BLaER1 treated with 17β-estradiol and CSF1 and Interleukin-3, amounts not matched to agents 10 nM and 100 nM (cell line): ENCODE results near the gene TCF19.

Experiments
- H3K27ac ChIP-seq, 11 experiments: shearing (Covaris generic); formaldehyde crosslinking; 2 replicates each; pipeline ENCODE4 v1.8.1; 2022
- H3K27me3 ChIP-seq, 11 experiments: shearing (Covaris generic); formaldehyde crosslinking; 2 replicates each; pipeline ENCODE4 v1.8.1; 2022
- H3K36me3 ChIP-seq, 11 experiments: shearing (Covaris generic); formaldehyde crosslinking; 2 replicates each; pipeline ENCODE4 v1.8.1; 2022
- H3K4me1 ChIP-seq, 10 experiments: shearing (Covaris generic); formaldehyde crosslinking; 2 replicates each; pipeline ENCODE4 v1.8.1; 2022
- H3K4me2 ChIP-seq, 11 experiments: shearing (Covaris generic); formaldehyde crosslinking; 2 replicates each; pipeline ENCODE4 v1.8.1; 2022
- H3K4me3 ChIP-seq, 10 experiments: shearing (Covaris generic); formaldehyde crosslinking; 2 replicates each; pipeline ENCODE4 v1.8.1; 2022
- H3K9ac ChIP-seq, 11 experiments: shearing (Covaris generic); formaldehyde crosslinking; 2 replicates each; pipeline ENCODE4 v1.8.1; 2022
- H3K9me3 ChIP-seq, 11 experiments: shearing (Covaris generic); formaldehyde crosslinking; replicated peaks in 1 of 11; 2 replicates each; pipeline ENCODE4 v1.8.1; 2022
- H4K20me1 ChIP-seq, 11 experiments: shearing (Covaris generic); formaldehyde crosslinking; 2 replicates each; pipeline ENCODE4 v1.8.1; 2022
- Cebpa-rat ChIP-seq, 11 experiments: shearing (Covaris generic); IDR thresholded peaks; 2 replicates each; pipeline ENCODE4 v1.8.1; 2022

TCF19 gene

GRCh38 chr6:31115941-31116560, 42.3 kb upstream of the TCF19 start:
- Histone ChIP-seq H3K36me3 (no peaks in the 10 kb centered on the region), H3K4me3 (no peak overlapping the region), H3K27me3 (no peaks in the 10 kb centered on the region), H3K4me1 (peaks cover 0 to 18% (median 0%) of the 10 kb centered on the region in 10 experiments; a peak in 6 of 20 replicates), H3K27ac (no peak overlapping the region), H3K9me3 (no peaks in the 10 kb centered on the region), H4K20me1 (peaks cover 0 to 3% (median 0%) of the 10 kb centered on the region in 11 experiments; a peak in 1 of 22 replicates), H3K9ac (no peak overlapping the region), H3K4me2 (peak overlapping the region in 3 of 11 experiments; percentile 24 to 52 (median 31); a peak in 2 of 22 replicates)
- no peak for TF ChIP-seq Cebpa-rat (IDR thresholded peaks at IDR 0.05)

GRCh38 chr6:31116661-31117385, 41.6 kb upstream of the TCF19 start:
- TF ChIP-seq Cebpa-rat (IDR thresholded peaks at IDR 0.05): no peak

GRCh38 chr6:31118178-31118577, 40.2 kb upstream of the TCF19 start:
- no peak overlapping the region for H3K4me3 ChIP-seq
- H3K4me2 ChIP-seq: no peak overlapping the region
- no peaks in the 10 kb centered on the region for H3K36me3 ChIP-seq
- no peak for TF ChIP-seq Cebpa-rat (IDR thresholded peaks at IDR 0.05)
- no peaks in the 10 kb centered on the region for H4K20me1 ChIP-seq
- no peaks in the 10 kb centered on the region for H3K27me3 ChIP-seq
- no peak overlapping the region for H3K9ac ChIP-seq
- H3K27ac ChIP-seq: no peak overlapping the region
- H3K4me1 ChIP-seq: peaks cover 13 to 29% (median 16%) of the 10 kb centered on the region in 10 experiments; a peak in 19 of 20 replicates
- no peaks in the 10 kb centered on the region for H3K9me3 ChIP-seq

More at GRCh38 chr6:31116661-31117385, 41.6 kb upstream of the TCF19 start:
- Histone ChIP-seq H3K4me1 (peaks cover under 1 to 18% (median 3%) of the 10 kb centered on the region in 10 experiments; a peak in 14 of 20 replicates), H3K4me3 (no peak overlapping the region), H3K4me2 (no peak overlapping the region), H3K9ac (no peak overlapping the region), H3K27me3 (no peaks in the 10 kb centered on the region), H3K9me3 (no peaks in the 10 kb centered on the region), H3K36me3 (no peaks in the 10 kb centered on the region), H3K27ac (no peak overlapping the region), H4K20me1 (peaks cover 0 to under 1% (median 0%) of the 10 kb centered on the region in 11 experiments; a peak in 1 of 22 replicates)

GRCh38 chr6:31120151-31120915, 38.1 kb upstream of the TCF19 start, which contains the start of gene CDSN:
TSS of gene CDSN (minus strand) at chr6:31120446. CDS start at chr6:31120419, 27 bp downstream.
- Histone ChIP-seq H3K9ac (no peak within 1 kb of the TSS), H3K27ac (peak within 1 kb of the TSS in 1 of 11 experiments; percentile 16; a peak in 1 of 22 replicates), H3K36me3 (no peaks in the 10 kb centered on the region), H3K27me3 (no peaks in the 10 kb centered on the region), H3K4me3 (no peak within 1 kb of the TSS), H3K9me3 (no peaks in the 10 kb centered on the region), H3K4me1 (peaks cover 20 to 28% (median 23%) of the 10 kb centered on the region in 10 experiments; a peak in 19 of 20 replicates), H4K20me1 (no peaks in the 10 kb centered on the region), H3K4me2 (no peak within 1 kb of the TSS)
- TF ChIP-seq Cebpa-rat (IDR thresholded peaks at IDR 0.05): no peak

- Histone ChIP-seq H3K9me3 (no peaks in the 10 kb centered on the region), H3K4me1 (peaks cover 24 to 32% (median 27%) of the 10 kb centered on the region in 10 experiments; a peak in 19 of 20 replicates), H3K36me3 (no peaks in the 10 kb centered on the region), H3K9ac (no peak overlapping the region), H3K27me3 (no peaks in the 10 kb centered on the region), H3K4me3 (no peak overlapping the region), H3K4me2 (0 out of 22 replicates have a peak overlapping the region, but pooled peaks of 1 of the 11 experiments have one; percentile 49), H3K27ac (peak overlapping the region in 1 of 11 experiments; percentile 16; a peak in 1 of 22 replicates), H4K20me1 (no peaks in the 10 kb centered on the region)
- TF ChIP-seq Cebpa-rat (IDR thresholded peaks at IDR 0.05): no peak
Measured at GRCh38 chr6:31121131-31121790, 37.1 kb upstream of the TCF19 start.

GRCh38 chr6:31122791-31123706, 35.3 kb upstream of the TCF19 start:
- Histone ChIP-seq H4K20me1 (no peaks in the 10 kb centered on the region), H3K4me3 (no peak overlapping the region), H3K36me3 (no peaks in the 10 kb centered on the region), H3K9me3 (no peaks in the 10 kb centered on the region), H3K4me1 (peaks cover 24 to 33% (median 27%) of the 10 kb centered on the region in 10 experiments; a peak in 19 of 20 replicates), H3K27ac (0 out of 22 replicates have a peak overlapping the region, but pooled peaks of 1 of the 11 experiments have one; percentile 2), H3K27me3 (no peaks in the 10 kb centered on the region), H3K9ac (no peak overlapping the region), H3K4me2 (peak overlapping the region in 10 of 11 experiments; percentile 2 to 57 (median 44); a peak in 16 of 22 replicates)
- no peak for TF ChIP-seq Cebpa-rat (IDR thresholded peaks at IDR 0.05)

- Histone ChIP-seq H3K36me3 (no peaks in the 10 kb centered on the region), H3K9me3 (no peaks in the 10 kb centered on the region), H3K27ac (no peak overlapping the region), H4K20me1 (no peaks in the 10 kb centered on the region), H3K4me2 (peak overlapping the region in 10 of 11 experiments; percentile 21 to 67 (median 38); a peak in 16 of 22 replicates), H3K4me1 (peaks cover 24 to 33% (median 27%) of the 10 kb centered on the region in 10 experiments; a peak in 19 of 20 replicates), H3K27me3 (no peaks in the 10 kb centered on the region), H3K4me3 (no peak overlapping the region), H3K9ac (no peak overlapping the region)
- TF ChIP-seq Cebpa-rat (IDR thresholded peaks at IDR 0.05): no peak
Measured at GRCh38 chr6:31125162-31125561, 33.2 kb upstream of the TCF19 start.
